H9 (cell line): ENCODE results near the gene RSF1. TPM values are rescaled to one million over a fixed set of nuclear protein-coding genes. Genes with fewer than 3 reads are reported as not detected.

Source experiments
- DNase-seq: peaks from one replicate; pipeline ENCODE4 v3.0.0-alpha.2; 2017
- H2AFZ ChIP-seq: one replicate; pipeline ENCODE4 v1.6.1; 2013; ENCODE audit warnings: mild to moderate bottlenecking, low read length, control low read depth, moderate library complexity
- H2AK5ac ChIP-seq: 2 replicates; pipeline ENCODE4 v1.6.1; 2013; ENCODE audit warnings: low read length, control low read depth, mixed read lengths; ENCODE audit not compliant: insufficient read length
- H2BK120ac ChIP-seq: one replicate; pipeline ENCODE4 v1.6.1; 2013; ENCODE audit warnings: low read depth, mild to moderate bottlenecking, low read length, control low read depth, inconsistent platforms; ENCODE audit not compliant: poor library complexity, severe bottlenecking
- H2BK12ac ChIP-seq: 2 replicates; pipeline ENCODE4 v1.6.1; 2013; ENCODE audit warnings: low read length, control low read depth, mixed read lengths, low read depth; ENCODE audit not compliant: insufficient read length
- H2BK15ac ChIP-seq: 2 replicates; pipeline ENCODE4 v1.6.1; 2013; ENCODE audit warnings: low read depth, low read length, control low read depth
- H2BK20ac ChIP-seq: one replicate; pipeline ENCODE4 v1.6.1; 2013; ENCODE audit warnings: low read depth, mild to moderate bottlenecking, low read length, control low read depth, inconsistent platforms; ENCODE audit not compliant: poor library complexity, severe bottlenecking
- H2BK5ac ChIP-seq: 2 replicates; pipeline ENCODE4 v1.6.1; 2013; ENCODE audit warnings: low read length, control low read depth, mixed read lengths; ENCODE audit not compliant: insufficient read length
- H3K14ac ChIP-seq: 2 replicates; pipeline ENCODE4 v1.6.1; 2013; ENCODE audit warnings: low read length, control low read depth; ENCODE audit not compliant: insufficient read depth
- H3K18ac ChIP-seq: 2 replicates; pipeline ENCODE4 v1.6.1; 2013; ENCODE audit warnings: low read depth, mild to moderate bottlenecking, mixed read lengths, low read length, control low read depth; ENCODE audit not compliant: insufficient read length
- H3K23ac ChIP-seq: 2 replicates; pipeline ENCODE4 v1.6.1; 2013; ENCODE audit warnings: low read length, control low read depth, mixed read lengths, low read depth; ENCODE audit not compliant: insufficient read length
- H3K23me2 ChIP-seq: 2 replicates; pipeline ENCODE4 v1.6.1; 2013; ENCODE audit warnings: low read depth, mild to moderate bottlenecking, mixed read lengths, low read length, control low read depth; ENCODE audit not compliant: insufficient read length, poor library complexity, severe bottlenecking
- H3K27ac ChIP-seq: 2 replicates; pipeline ENCODE4 v1.5.1; 2013; ENCODE audit warnings: low read length, control low read depth, mixed read lengths, low read depth; ENCODE audit not compliant: insufficient read length
- H3K27me3 ChIP-seq: 2 replicates; pipeline ENCODE4 v1.6.1; 2013; ENCODE audit warnings: low read length, control low read depth, inconsistent platforms; ENCODE audit not compliant: insufficient read depth
- H3K4ac ChIP-seq: 2 replicates; pipeline ENCODE4 v1.6.1; 2013; ENCODE audit warnings: low read depth, mild to moderate bottlenecking, control low read depth, inconsistent platforms, low read length, moderate library complexity
- H3K4me1 ChIP-seq: 2 replicates; pipeline ENCODE4 v1.6.1; 2013; ENCODE audit warnings: low read length, control low read depth, inconsistent platforms; ENCODE audit not compliant: insufficient read depth
- H3K4me2 ChIP-seq: 2 replicates; pipeline ENCODE4 v1.6.1; 2013; ENCODE audit warnings: low read length, control low read depth, mixed read lengths; ENCODE audit not compliant: insufficient read length, insufficient read depth
- H3K56ac ChIP-seq: 2 replicates; pipeline ENCODE4 v1.6.1; 2013; ENCODE audit warnings: low read depth, mild to moderate bottlenecking, mixed read lengths, low read length, control low read depth; ENCODE audit not compliant: insufficient read length
- H3K79me1 ChIP-seq: 2 replicates; pipeline ENCODE4 v1.6.1; 2013; ENCODE audit warnings: low read depth, mild to moderate bottlenecking, moderate library complexity, low read length, control low read depth, inconsistent platforms; ENCODE audit not compliant: insufficient read depth, poor library complexity, severe bottlenecking
- H3K79me2 ChIP-seq: 2 replicates; pipeline ENCODE4 v1.6.1; 2013; ENCODE audit warnings: low read length, control low read depth, inconsistent platforms; ENCODE audit not compliant: insufficient read depth
- H3K9ac ChIP-seq: 2 replicates; pipeline ENCODE4 v1.6.1; 2013; ENCODE audit warnings: low read length, control low read depth, mixed read lengths; ENCODE audit not compliant: insufficient read length; ENCODE audit errors: extremely low read depth
- H3K9me3 ChIP-seq: one replicate; pipeline ENCODE4 v1.6.1; 2013; ENCODE audit warnings: low read depth, low read length, inconsistent platforms; ENCODE audit not compliant: control insufficient read depth
- H3T11ph ChIP-seq: one replicate; pipeline ENCODE4 v1.6.1; 2013; ENCODE audit warnings: mild to moderate bottlenecking, low read length, control low read depth, inconsistent platforms
- H4K20me1 ChIP-seq: one replicate; pipeline ENCODE4 v1.6.1; 2013; ENCODE audit not compliant: control insufficient read depth, insufficient read length, insufficient read depth
- H4K5ac ChIP-seq: 2 replicates; pipeline ENCODE4 v1.6.1; 2013; ENCODE audit warnings: low read depth, mild to moderate bottlenecking, mixed read lengths, low read length, control low read depth; ENCODE audit not compliant: insufficient read length
- H4K8ac ChIP-seq: replicated peaks from 2 replicates; pipeline ENCODE4 v1.6.1; 2013; ENCODE audit warnings: low read length, control low read depth, mixed read lengths, low read depth; ENCODE audit not compliant: insufficient read length
- H4K91ac ChIP-seq: 2 replicates; pipeline ENCODE4 v1.6.1; 2013; ENCODE audit warnings: low read depth, mild to moderate bottlenecking, moderate library complexity, mixed read lengths, low read length, control low read depth; ENCODE audit not compliant: insufficient read length
- H3K27ac Mint-ChIP-seq, 3 experiments: 2 replicates in 2 of 3; 3 replicates in 1 of 3; pipeline ENCODE4 v1.8.0; 2020 to 2021; ENCODE audit warnings: mixed read lengths in 3 of 3, mild to moderate bottlenecking in 1 of 3, moderate library complexity in 1 of 3
- H3K27me3 Mint-ChIP-seq: 2 replicates; pipeline ENCODE4 v1.8.0; 2021; ENCODE audit warnings: low read depth, mild to moderate bottlenecking, moderate library complexity, mixed read lengths
- H3K36me3 Mint-ChIP-seq, 3 experiments: 2 replicates in 2 of 3; 3 replicates in 1 of 3; pipeline ENCODE4 v1.8.0; 2020 to 2021; ENCODE audit warnings: low read depth in 3 of 3, mixed read lengths in 3 of 3; ENCODE audit not compliant: insufficient read depth in 1 of 3
- H3K4me1 Mint-ChIP-seq, 2 experiments: 2 replicates each; pipeline ENCODE4 v1.8.0; 2020; ENCODE audit warnings: mixed read lengths in 2 of 2
- H3K4me3 Mint-ChIP-seq, 2 experiments: 2 replicates in 1 of 2; 3 replicates in 1 of 2; pipeline ENCODE4 v1.8.0; 2020 to 2021; ENCODE audit warnings: mild to moderate bottlenecking in 2 of 2, mixed read lengths in 2 of 2, moderate library complexity in 1 of 2
- H3K9me3 Mint-ChIP-seq, 2 experiments: 2 replicates in 1 of 2; 3 replicates in 1 of 2; pipeline ENCODE4 v1.8.0; 2020; ENCODE audit warnings: mild to moderate bottlenecking in 2 of 2, mixed read lengths in 2 of 2, moderate library complexity in 1 of 2
- CTCF ChIP-seq: fragments of 200-600 bp; sonication (generic); conservative IDR thresholded peaks from 3 replicates; pipeline ENCODE4 v1.8.0; 2021; ENCODE audit warnings: antibody characterized with exemption, mild to moderate bottlenecking
- WGBS: extraction: QIAGEN DNeasy Blood & Tissue Kit; methylation state at CpG from one replicate; pipeline ENCODE4 v1.1.7; 2013; ENCODE audit warnings: missing lambda C conversion rate, low lambda C conversion rate, mixed read lengths; ENCODE audit not compliant: insufficient read length; ENCODE audit errors: extremely low coverage; 5-methylcytosine and 5-hydroxymethylcytosine counted together
- total RNA-seq: library from RNA; stranded (reverse); gene quantifications from 2 replicates; pipeline ENCODE4 v1.2.1, GENCODE V29; 2021

RSF1 gene
- total RNA-seq, 1 experiment from 2014 or later: 82.6 TPM

DNA sequence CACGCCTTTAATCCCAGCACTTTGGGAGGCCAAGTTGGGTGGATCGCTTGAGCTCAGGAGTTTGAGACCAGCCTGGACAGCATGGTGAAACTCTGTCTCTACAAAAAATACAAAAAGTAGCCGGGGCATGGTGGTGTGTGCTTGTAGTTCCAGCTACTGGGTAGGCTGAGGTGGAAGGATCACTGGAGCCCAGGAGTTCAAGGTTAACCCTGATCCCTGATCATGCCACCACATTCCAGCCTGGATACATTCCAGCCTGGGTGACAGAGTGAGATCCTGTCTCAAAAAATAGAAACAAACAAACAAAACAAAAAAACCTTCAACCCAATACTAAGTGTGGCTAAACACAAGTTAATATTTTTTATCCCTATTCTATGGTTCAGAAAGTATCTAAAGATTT lies 116.5 kb downstream of the RSF1 start:
- H4K20me1 ChIP-seq: no peaks in the 10 kb centered on the region
- Mint-ChIP-seq H3K36me3 (peaks cover 10 to 39% (median 33%) of the 10 kb centered on the region in 3 experiments; a peak in 6 of 7 replicates), H3K27me3 (no peaks in the 10 kb centered on the region), H3K9me3 (no peaks in the 10 kb centered on the region), H3K4me1 (peaks cover 2 to 3% of the 10 kb centered on the region in 2 experiments; a peak in 3 of 4 replicates), H3K4me3 (no peak overlapping the region), H3K27ac (no peak overlapping the region; a peak in 1 of 7 replicates)
- no peak overlapping the region for H2BK15ac ChIP-seq
- H2BK5ac ChIP-seq: no peak overlapping the region
- no peak overlapping the region for H3T11ph ChIP-seq
- no peak overlapping the region for H3K14ac ChIP-seq
- H2AFZ ChIP-seq: no peak overlapping the region
- H3K4ac ChIP-seq: no peak overlapping the region
- H2BK12ac ChIP-seq: no peak overlapping the region
- no peak overlapping the region for H3K56ac ChIP-seq
- H2AK5ac ChIP-seq: no peak overlapping the region
- H4K5ac ChIP-seq: no peak overlapping the region
- H3K79me1 ChIP-seq: no peaks in the 10 kb centered on the region
- no peak overlapping the region for H3K4me2 ChIP-seq
- no peak overlapping the region for H3K27ac ChIP-seq
- no peak overlapping the region for H2BK120ac ChIP-seq
- TF ChIP-seq CTCF: no peak
- H3K27me3 ChIP-seq: no peaks in the 10 kb centered on the region
- no CpG with 5 or more reads among the region's 3 CpGs for WGBS
- H3K4me1 ChIP-seq: no peaks in the 10 kb centered on the region
- no peak overlapping the region for H3K9ac ChIP-seq
- no peaks in the 10 kb centered on the region for H3K79me2 ChIP-seq
- H3K9me3 ChIP-seq: no peaks in the 10 kb centered on the region
- H3K23ac ChIP-seq: no peak overlapping the region
- no peak overlapping the region for H4K91ac ChIP-seq
- H3K18ac ChIP-seq: no peak overlapping the region
- H2BK20ac ChIP-seq: no peak overlapping the region
- no peaks in the 10 kb centered on the region for H3K23me2 ChIP-seq
- no peak for DNase-seq
- H4K8ac ChIP-seq: no peak overlapping the region
